IMR-90 (cell line): ENCODE results near the gene RTRAF. TPM values are rescaled to one million over a fixed set of nuclear protein-coding genes. Genes with fewer than 3 reads are reported as not detected.

Experiments used
- ATAC-seq: fragments of 200-7000 bp; cut with Tn5 transposase; 2 replicates; pipeline ENCODE4 v1.9.1; 2020; ENCODE audit warnings: low read depth, mild to moderate bottlenecking, moderate library complexity
- BruUV-seq: library from RNA; stranded (reverse); fragments of 400-500 nt; replicated peaks from 2 replicates; lab custom pipeline; 2021; lab: Mats Ljungman, UMichigan
- CTCF ChIA-PET: fragments of 300-600 bp; formaldehyde crosslinking; extraction: SDS; loops from one replicate; lab custom pipeline; 2021; ENCODE audit warnings: antibody characterized with exemption; lab: Yijun Ruan, JAX
- POLR2A ChIA-PET: fragments of 300-600 bp; sonication (Branson Sonifier 250); formaldehyde crosslinking; loops from one replicate; lab custom pipeline; 2022; ENCODE audit warnings: antibody characterized with exemption; ENCODE audit not compliant: unreplicated experiment; lab: Charles Lee
- DNase-seq: peaks from one replicate; pipeline ENCODE4 v3.0.0; 2013
- H2AFZ ChIP-seq: replicated peaks from 2 replicates; pipeline ENCODE3; 2013; ENCODE audit warnings: low read length, mild to moderate bottlenecking; ENCODE audit not compliant: poor library complexity
- H2AK5ac ChIP-seq: 2 replicates; pipeline ENCODE4 v1.6.1; 2013; ENCODE audit warnings: low read depth, low read length, inconsistent platforms
- H2AK9ac ChIP-seq: replicated peaks from 2 replicates; pipeline ENCODE3; 2013; ENCODE audit warnings: mild to moderate bottlenecking, low read depth, low read length, moderate library complexity; ENCODE audit not compliant: poor library complexity
- H2BK120ac ChIP-seq: 2 replicates; pipeline ENCODE4 v1.6.1; 2013; ENCODE audit warnings: low read depth, low read length, inconsistent platforms
- H2BK15ac ChIP-seq: 3 replicates; pipeline ENCODE4 v1.6.1; 2013; ENCODE audit warnings: low read depth, low read length, inconsistent platforms
- H2BK20ac ChIP-seq: 2 replicates; pipeline ENCODE4 v1.6.1; 2013; ENCODE audit warnings: low read depth, mild to moderate bottlenecking, inconsistent platforms, low read length, moderate library complexity
- H2BK5ac ChIP-seq: 2 replicates; pipeline ENCODE4 v1.6.1; 2013; ENCODE audit warnings: mild to moderate bottlenecking, low read depth, low read length, inconsistent platforms; ENCODE audit not compliant: poor library complexity, severe bottlenecking
- H3K14ac ChIP-seq: replicated peaks from 2 replicates; pipeline ENCODE4 v1.6.1; 2013; ENCODE audit warnings: low read depth, low read length, inconsistent platforms
- H3K18ac ChIP-seq: 2 replicates; pipeline ENCODE4 v1.6.1; 2013; ENCODE audit warnings: low read depth, low read length, control low read depth
- H3K23ac ChIP-seq: 2 replicates; pipeline ENCODE4 v1.6.1; 2013; ENCODE audit warnings: low read depth, low read length, inconsistent platforms
- H3K27ac ChIP-seq: 2 replicates; pipeline ENCODE4 v1.5.1; 2013; ENCODE audit warnings: mild to moderate bottlenecking, control low read depth, low read length; ENCODE audit not compliant: insufficient read depth
- H3K27me3 ChIP-seq: 2 replicates; pipeline ENCODE4 v1.6.1; 2013; ENCODE audit warnings: low read length; ENCODE audit not compliant: control insufficient read depth, insufficient read depth
- H3K36me3 ChIP-seq: 2 replicates; pipeline ENCODE4 v1.6.1; 2013; ENCODE audit warnings: low read length, mixed read lengths; ENCODE audit not compliant: control insufficient read depth, insufficient read depth
- H3K4ac ChIP-seq: 2 replicates; pipeline ENCODE4 v1.6.1; 2013; ENCODE audit warnings: low read depth, low read length, inconsistent platforms
- H3K4me1 ChIP-seq: 2 replicates; pipeline ENCODE4 v1.6.1; 2013; ENCODE audit warnings: low read length, mixed read lengths; ENCODE audit not compliant: control insufficient read depth, insufficient read depth
- H3K4me2 ChIP-seq: 2 replicates; pipeline ENCODE4 v1.6.1; 2013; ENCODE audit warnings: low read depth, mild to moderate bottlenecking, control low read depth, low read length, moderate library complexity
- H3K4me3 ChIP-seq: 2 replicates; pipeline ENCODE4 v1.5.1; 2013; ENCODE audit warnings: low read depth, mild to moderate bottlenecking, control low read depth, low read length, moderate library complexity; ENCODE audit not compliant: insufficient read depth
- H3K56ac ChIP-seq: 2 replicates; pipeline ENCODE4 v1.6.1; 2013; ENCODE audit warnings: low read length, inconsistent platforms; ENCODE audit not compliant: insufficient read depth; ENCODE audit errors: extremely low read depth
- H3K79me1 ChIP-seq, 2 experiments: 2 replicates each; pipeline ENCODE4 v1.6.1; 2013; ENCODE audit warnings: low read length in 2 of 2, inconsistent platforms in 1 of 2, low read depth in 1 of 2
- H3K9ac ChIP-seq: 2 replicates; pipeline ENCODE4 v1.6.1; 2013; ENCODE audit warnings: low read depth, low read length, control low read depth
- H3K9me1 ChIP-seq: 2 replicates; pipeline ENCODE4 v1.6.1; 2013; ENCODE audit warnings: low read length, inconsistent platforms; ENCODE audit not compliant: insufficient read depth
- H3K9me3 ChIP-seq: 2 replicates; pipeline ENCODE4 v1.6.1; 2013; ENCODE audit warnings: low read length; ENCODE audit not compliant: control insufficient read depth, insufficient read depth
- H4K20me1 ChIP-seq: 2 replicates; pipeline ENCODE4 v1.6.1; 2013; ENCODE audit warnings: low read length, inconsistent platforms; ENCODE audit not compliant: insufficient read depth
- H4K5ac ChIP-seq: 2 replicates; pipeline ENCODE4 v1.6.1; 2013; ENCODE audit warnings: mild to moderate bottlenecking, low read depth, low read length, control low read depth
- H4K8ac ChIP-seq, 2 experiments: 2 replicates each; pipeline ENCODE4 v1.6.1; 2013; ENCODE audit warnings: low read depth in 2 of 2, low read length in 2 of 2, control low read depth in 1 of 2, inconsistent platforms in 1 of 2
- H4K91ac ChIP-seq: 2 replicates; pipeline ENCODE4 v1.6.1; 2013; ENCODE audit warnings: low read depth, low read length, inconsistent platforms; ENCODE audit not compliant: insufficient read depth
- NFE2L2 ChIP-seq: fragments of 150-350 bp; IDR thresholded peaks from 2 replicates; pipeline ENCODE4 v1.6.1; 2016; ENCODE audit warnings: low read depth, mild to moderate bottlenecking, low read length
- RCOR1 ChIP-seq: IDR thresholded peaks from 2 replicates; pipeline ENCODE4 v1.6.1; 2012; ENCODE audit warnings: mild to moderate bottlenecking, low read length, improper control_type of control experiment; ENCODE audit not compliant: insufficient replicate concordance
- SMC3 ChIP-seq: fragments of 150-350 bp; IDR thresholded peaks from 2 replicates; pipeline ENCODE4 v1.6.1; 2016; ENCODE audit warnings: low read depth, mild to moderate bottlenecking, antibody characterized with exemption, low read length, moderate library complexity
- WGBS, 2 experiments: methylation state at CpG; one replicate each; pipeline versions ENCODE4 v1.1.5 to v1.1.7; 2013; ENCODE audit warnings: missing lambda C conversion rate in 2 of 2; ENCODE audit not compliant: insufficient read length in 1 of 2; ENCODE audit errors: extremely low coverage in 2 of 2; 5-methylcytosine and 5-hydroxymethylcytosine counted together
- dilution Hi-C: fragments of 300-500 bp; cut with HindIII; formaldehyde crosslinking; loops from one replicate; pipeline ENCODE4 v1.14.3; 2018; ENCODE audit warnings: low sequenced_read_pairs; ENCODE audit not compliant: unreplicated experiment
- in situ Hi-C: fragments of 300-500 bp; cut with MboI; formaldehyde crosslinking; loops from 3 replicates; pipeline ENCODE4 v1.14.3; 2019; ENCODE audit warnings: low sequenced_read_pairs, inconsistent platforms, mixed read lengths
- intact Hi-C: fragments of 100-400 bp; cut with micrococcal nuclease; formaldehyde crosslinking; loops from 2 replicates; pipeline ENCODE4 v1.10.0; 2022
- polyA plus RNA-seq, 3 experiments: library from polyadenylated mRNA; depleted of rRNA; stranded (reverse); fragments of >200 nt; gene quantifications; 2 replicates each; pipeline ENCODE4 v1.2.3, GENCODE V29; 2012; ENCODE audit warnings: low replicate concordance in 1 of 3
- total RNA-seq: library from RNA; depleted of rRNA; stranded (reverse); fragments of >200 nt; gene quantifications from 2 replicates; pipeline ENCODE4 v1.2.3, GENCODE V29; 2012

The RTRAF gene
- total and polyA plus RNA-seq, 2 of the 4 experiments (the other 2 are of a cell fraction), result 53.2 to 102 TPM

GRCh38 chr14:51990488-51990887 is 1.1 kb downstream of the RTRAF start:
- CTCF ChIA-PET, result no interaction called here

More at GRCh38 chr14:51990488-51990887, 1.1 kb downstream of the RTRAF start:
- H3K79me1 ChIP-seq, result peaks cover 7 to 36% of the 10 kb centered on the region in 2 experiments
- in situ Hi-C loops (no loop called here), dilution Hi-C loops (no loop called here), intact Hi-C loops (loop anchor here (10.0 kb wide), 1 partner anchor 464 kb away; no protein-coding TSS in a partner anchor)
- no peak overlapping the region for H2AFZ ChIP-seq
- H2AK5ac ChIP-seq, result no peak overlapping the region
- DNase-seq, result no peak
- peaks cover 2% of the 10 kb centered on the region; the same call in 1 of the 2 replicates for H3K4me1 ChIP-seq
- no peak for ATAC-seq
- H4K5ac ChIP-seq, result no peak overlapping the region
- no peaks in the 10 kb centered on the region; the same call in 1 of the 2 replicates for H4K20me1 ChIP-seq
- no peak overlapping the region for H2AK9ac ChIP-seq
- no CpG with 5 or more reads among the region's 3 CpGs for WGBS, 2 experiments
- H3K4ac ChIP-seq, result no peak overlapping the region
- no peak overlapping the region for H4K8ac ChIP-seq
- peaks cover 6% of the 10 kb centered on the region for H3K36me3 ChIP-seq
- H3K4me3 ChIP-seq, result peak overlapping the region; percentile 86
- H3K9me1 ChIP-seq, result peaks cover 3% of the 10 kb centered on the region
- peak overlapping the region; percentile 93; the same call in 1 of the 2 replicates for H3K14ac ChIP-seq
- no TSS peak for BruUV-seq
- H3K23ac ChIP-seq, result 0 out of 2 replicates have a peak overlapping the region, but pooled peaks have one; percentile 90
- H2BK120ac ChIP-seq, result no peak overlapping the region
- no peak overlapping the region for H2BK5ac ChIP-seq
- H3K9ac ChIP-seq, result peak overlapping the region; percentile 78; the same call in 1 of the 2 replicates
- no peak overlapping the region for H3K27ac ChIP-seq
- H3K4me2 ChIP-seq, result peak overlapping the region; percentile 87
- no peak overlapping the region for H2BK15ac ChIP-seq
- no peak overlapping the region for H3K18ac ChIP-seq
- POLR2A ChIA-PET, result interaction anchor here (1.1 kb wide), 1 partner anchor 135 kb away, joined by 3 read pairs; no protein-coding TSS in a partner anchor
- H4K91ac ChIP-seq, result no peak overlapping the region
- H3K9me3 ChIP-seq, result no peaks in the 10 kb centered on the region
- no peak overlapping the region for H3K56ac ChIP-seq
- no peak overlapping the region for H2BK20ac ChIP-seq
- no peaks in the 10 kb centered on the region for H3K27me3 ChIP-seq
- TF ChIP-seq SMC3 (no peak), NFE2L2 (no peak), RCOR1 (no peak)
